IMR-90 (cell line): ENCODE measurements around the gene GSN. TPM values are rescaled to one million over a fixed set of nuclear protein-coding genes. Genes with fewer than 3 reads are reported as not detected.

ENCODE experiments used
- ATAC-seq: fragments of 200-7000 bp; cut with Tn5 transposase; 2 replicates; pipeline ENCODE4 v1.9.1; 2020; ENCODE audit warnings: low read depth, mild to moderate bottlenecking, moderate library complexity
- BruUV-seq: library from RNA; stranded (reverse); fragments of 400-500 nt; replicated peaks from 2 replicates; lab custom pipeline; 2021; lab: Mats Ljungman, UMichigan
- CTCF ChIA-PET: fragments of 300-600 bp; formaldehyde crosslinking; extraction: SDS; loops from one replicate; lab custom pipeline; 2021; ENCODE audit warnings: antibody characterized with exemption; lab: Yijun Ruan, JAX
- POLR2A ChIA-PET: fragments of 300-600 bp; sonication (Branson Sonifier 250); formaldehyde crosslinking; loops from one replicate; lab custom pipeline; 2022; ENCODE audit warnings: antibody characterized with exemption; ENCODE audit not compliant: unreplicated experiment; lab: Charles Lee
- DNase-seq: peaks from one replicate; pipeline ENCODE4 v3.0.0; 2013
- H2AFZ ChIP-seq: replicated peaks from 2 replicates; pipeline ENCODE3; 2013; ENCODE audit warnings: low read length, mild to moderate bottlenecking; ENCODE audit not compliant: poor library complexity
- H2AK5ac ChIP-seq: 2 replicates; pipeline ENCODE4 v1.6.1; 2013; ENCODE audit warnings: low read depth, low read length, inconsistent platforms
- H2AK9ac ChIP-seq: replicated peaks from 2 replicates; pipeline ENCODE3; 2013; ENCODE audit warnings: mild to moderate bottlenecking, low read depth, low read length, moderate library complexity; ENCODE audit not compliant: poor library complexity
- H2BK120ac ChIP-seq: 2 replicates; pipeline ENCODE4 v1.6.1; 2013; ENCODE audit warnings: low read depth, low read length, inconsistent platforms
- H2BK15ac ChIP-seq: 3 replicates; pipeline ENCODE4 v1.6.1; 2013; ENCODE audit warnings: low read depth, low read length, inconsistent platforms
- H2BK20ac ChIP-seq: 2 replicates; pipeline ENCODE4 v1.6.1; 2013; ENCODE audit warnings: low read depth, mild to moderate bottlenecking, inconsistent platforms, low read length, moderate library complexity
- H2BK5ac ChIP-seq: 2 replicates; pipeline ENCODE4 v1.6.1; 2013; ENCODE audit warnings: mild to moderate bottlenecking, low read depth, low read length, inconsistent platforms; ENCODE audit not compliant: poor library complexity, severe bottlenecking
- H3K14ac ChIP-seq: replicated peaks from 2 replicates; pipeline ENCODE4 v1.6.1; 2013; ENCODE audit warnings: low read depth, low read length, inconsistent platforms
- H3K18ac ChIP-seq: 2 replicates; pipeline ENCODE4 v1.6.1; 2013; ENCODE audit warnings: low read depth, low read length, control low read depth
- H3K23ac ChIP-seq: 2 replicates; pipeline ENCODE4 v1.6.1; 2013; ENCODE audit warnings: low read depth, low read length, inconsistent platforms
- H3K27ac ChIP-seq: 2 replicates; pipeline ENCODE4 v1.5.1; 2013; ENCODE audit warnings: mild to moderate bottlenecking, control low read depth, low read length; ENCODE audit not compliant: insufficient read depth
- H3K27me3 ChIP-seq: 2 replicates; pipeline ENCODE4 v1.6.1; 2013; ENCODE audit warnings: low read length; ENCODE audit not compliant: control insufficient read depth, insufficient read depth
- H3K36me3 ChIP-seq: 2 replicates; pipeline ENCODE4 v1.6.1; 2013; ENCODE audit warnings: low read length, mixed read lengths; ENCODE audit not compliant: control insufficient read depth, insufficient read depth
- H3K4ac ChIP-seq: 2 replicates; pipeline ENCODE4 v1.6.1; 2013; ENCODE audit warnings: low read depth, low read length, inconsistent platforms
- H3K4me1 ChIP-seq: 2 replicates; pipeline ENCODE4 v1.6.1; 2013; ENCODE audit warnings: low read length, mixed read lengths; ENCODE audit not compliant: control insufficient read depth, insufficient read depth
- H3K4me2 ChIP-seq: 2 replicates; pipeline ENCODE4 v1.6.1; 2013; ENCODE audit warnings: low read depth, mild to moderate bottlenecking, control low read depth, low read length, moderate library complexity
- H3K4me3 ChIP-seq: 2 replicates; pipeline ENCODE4 v1.5.1; 2013; ENCODE audit warnings: low read depth, mild to moderate bottlenecking, control low read depth, low read length, moderate library complexity; ENCODE audit not compliant: insufficient read depth
- H3K56ac ChIP-seq: 2 replicates; pipeline ENCODE4 v1.6.1; 2013; ENCODE audit warnings: low read length, inconsistent platforms; ENCODE audit not compliant: insufficient read depth; ENCODE audit errors: extremely low read depth
- H3K79me1 ChIP-seq, 2 experiments: 2 replicates each; pipeline ENCODE4 v1.6.1; 2013; ENCODE audit warnings: low read length in 2 of 2, inconsistent platforms in 1 of 2, low read depth in 1 of 2
- H3K9ac ChIP-seq: 2 replicates; pipeline ENCODE4 v1.6.1; 2013; ENCODE audit warnings: low read depth, low read length, control low read depth
- H3K9me1 ChIP-seq: 2 replicates; pipeline ENCODE4 v1.6.1; 2013; ENCODE audit warnings: low read length, inconsistent platforms; ENCODE audit not compliant: insufficient read depth
- H3K9me3 ChIP-seq: 2 replicates; pipeline ENCODE4 v1.6.1; 2013; ENCODE audit warnings: low read length; ENCODE audit not compliant: control insufficient read depth, insufficient read depth
- H4K20me1 ChIP-seq: 2 replicates; pipeline ENCODE4 v1.6.1; 2013; ENCODE audit warnings: low read length, inconsistent platforms; ENCODE audit not compliant: insufficient read depth
- H4K5ac ChIP-seq: 2 replicates; pipeline ENCODE4 v1.6.1; 2013; ENCODE audit warnings: mild to moderate bottlenecking, low read depth, low read length, control low read depth
- H4K8ac ChIP-seq, 2 experiments: 2 replicates each; pipeline ENCODE4 v1.6.1; 2013; ENCODE audit warnings: low read depth in 2 of 2, low read length in 2 of 2, control low read depth in 1 of 2, inconsistent platforms in 1 of 2
- H4K91ac ChIP-seq: 2 replicates; pipeline ENCODE4 v1.6.1; 2013; ENCODE audit warnings: low read depth, low read length, inconsistent platforms; ENCODE audit not compliant: insufficient read depth
- CEBPB ChIP-seq: IDR thresholded peaks from 2 replicates; pipeline ENCODE4 v1.6.1; 2012; ENCODE audit warnings: low read depth, low read length, improper control_type of control experiment
- CHD1 ChIP-seq: IDR thresholded peaks from 2 replicates; pipeline ENCODE4 v1.6.1; 2012; ENCODE audit warnings: low read depth, low read length, improper control_type of control experiment
- MAFK ChIP-seq: IDR thresholded peaks from 2 replicates; pipeline ENCODE4 v1.6.1; 2012; ENCODE audit warnings: low read depth, low read length, improper control_type of control experiment
- NFE2L2 ChIP-seq: fragments of 150-350 bp; IDR thresholded peaks from 2 replicates; pipeline ENCODE4 v1.6.1; 2016; ENCODE audit warnings: low read depth, mild to moderate bottlenecking, low read length
- SMC3 ChIP-seq: fragments of 150-350 bp; IDR thresholded peaks from 2 replicates; pipeline ENCODE4 v1.6.1; 2016; ENCODE audit warnings: low read depth, mild to moderate bottlenecking, antibody characterized with exemption, low read length, moderate library complexity
- WGBS, 2 experiments: methylation state at CpG; one replicate each; pipeline versions ENCODE4 v1.1.5 to v1.1.7; 2013; ENCODE audit warnings: missing lambda C conversion rate in 2 of 2; ENCODE audit not compliant: insufficient read length in 1 of 2; ENCODE audit errors: extremely low coverage in 2 of 2; 5-methylcytosine and 5-hydroxymethylcytosine counted together
- dilution Hi-C: fragments of 300-500 bp; cut with HindIII; formaldehyde crosslinking; loops from one replicate; pipeline ENCODE4 v1.14.3; 2018; ENCODE audit warnings: low sequenced_read_pairs; ENCODE audit not compliant: unreplicated experiment
- in situ Hi-C: fragments of 300-500 bp; cut with MboI; formaldehyde crosslinking; loops from 3 replicates; pipeline ENCODE4 v1.14.3; 2019; ENCODE audit warnings: low sequenced_read_pairs, inconsistent platforms, mixed read lengths
- intact Hi-C: fragments of 100-400 bp; cut with micrococcal nuclease; formaldehyde crosslinking; loops from 2 replicates; pipeline ENCODE4 v1.10.0; 2022
- polyA plus RNA-seq, 3 experiments: library from polyadenylated mRNA; depleted of rRNA; stranded (reverse); fragments of >200 nt; gene quantifications; 2 replicates each; pipeline ENCODE4 v1.2.3, GENCODE V29; 2012; ENCODE audit warnings: low replicate concordance in 1 of 3
- total RNA-seq: library from RNA; depleted of rRNA; stranded (reverse); fragments of >200 nt; gene quantifications from 2 replicates; pipeline ENCODE4 v1.2.3, GENCODE V29; 2012
- TF ChIP-seq, protein P1 (sequence below): fragments of 150-350 bp; IDR thresholded peaks from 2 replicates; pipeline ENCODE4 v1.6.1; 2016; ENCODE audit warnings: low read depth, mild to moderate bottlenecking, low read length, moderate library complexity, borderline replicate concordance

Gene GSN
- total and polyA plus RNA-seq, 2 of the 4 experiments (the other 2 are of a cell fraction) = 495 to 547 TPM

DNA sequence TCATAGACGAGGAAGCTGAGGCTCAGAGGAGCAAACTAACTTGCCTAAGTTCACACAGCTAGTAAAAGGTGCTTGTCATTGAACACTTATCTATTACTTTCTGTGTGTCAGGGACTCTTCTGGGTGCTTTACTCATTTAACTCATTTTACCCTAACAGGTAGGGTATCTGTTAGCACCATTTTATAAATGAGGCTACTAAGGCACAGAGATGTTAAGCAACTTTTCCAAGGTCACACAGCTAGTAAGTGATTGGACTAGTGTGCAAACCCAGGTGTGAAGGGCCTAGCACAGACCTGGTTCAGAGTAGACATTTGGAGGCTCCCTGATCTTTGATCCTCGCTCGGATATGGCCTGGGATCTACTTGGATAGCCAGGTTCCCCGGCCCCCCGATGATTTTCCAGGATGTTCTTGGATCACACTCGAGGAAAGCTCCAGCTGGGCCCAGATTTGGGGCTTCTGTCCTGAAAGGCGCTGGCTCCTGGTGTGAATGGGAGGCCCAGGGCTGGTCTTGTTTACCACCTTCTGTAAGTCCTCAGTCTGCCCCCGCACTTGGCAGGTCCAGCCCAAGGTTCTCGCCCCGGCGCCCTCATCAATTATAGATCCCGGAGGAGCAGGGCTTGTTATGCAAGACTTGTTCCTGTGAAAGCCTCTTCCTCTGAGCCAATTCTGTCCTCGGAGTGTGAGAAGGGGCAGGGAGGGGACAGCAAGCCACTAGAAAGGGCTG lies 37.5 kb downstream of the GSN start (continued):
- TF ChIP-seq, protein P1, sequence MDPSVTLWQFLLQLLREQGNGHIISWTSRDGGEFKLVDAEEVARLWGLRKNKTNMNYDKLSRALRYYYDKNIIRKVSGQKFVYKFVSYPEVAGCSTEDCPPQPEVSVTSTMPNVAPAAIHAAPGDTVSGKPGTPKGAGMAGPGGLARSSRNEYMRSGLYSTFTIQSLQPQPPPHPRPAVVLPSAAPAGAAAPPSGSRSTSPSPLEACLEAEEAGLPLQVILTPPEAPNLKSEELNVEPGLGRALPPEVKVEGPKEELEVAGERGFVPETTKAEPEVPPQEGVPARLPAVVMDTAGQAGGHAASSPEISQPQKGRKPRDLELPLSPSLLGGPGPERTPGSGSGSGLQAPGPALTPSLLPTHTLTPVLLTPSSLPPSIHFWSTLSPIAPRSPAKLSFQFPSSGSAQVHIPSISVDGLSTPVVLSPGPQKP = no peak

DNA sequence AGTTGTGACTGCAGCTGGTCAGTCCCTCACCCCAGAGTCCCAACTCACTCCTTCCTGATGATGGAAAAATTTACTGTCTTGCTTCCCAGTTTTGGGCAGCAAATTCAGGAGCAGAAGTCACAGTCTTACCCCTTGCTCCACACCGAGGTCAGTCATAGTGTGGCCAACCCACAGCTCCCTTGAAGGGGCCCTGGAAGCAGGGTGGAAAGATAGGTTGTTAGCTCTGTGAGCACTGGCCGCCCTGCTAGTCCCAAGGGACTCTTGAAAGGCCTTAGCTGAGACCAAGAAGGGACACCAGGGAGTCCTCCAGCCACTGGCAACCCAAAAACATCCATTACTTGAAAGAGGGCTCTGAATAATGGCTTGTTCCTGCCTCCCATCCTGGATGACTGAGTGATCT lies 40.0 kb downstream of the GSN start:
- peaks cover 0 to 19% of the 10 kb centered on the region in 2 experiments for H3K79me1 ChIP-seq
- H4K5ac ChIP-seq = no peak overlapping the region
- no peaks in the 10 kb centered on the region for H3K9me3 ChIP-seq
- H4K8ac ChIP-seq = no peak overlapping the region
- H3K14ac ChIP-seq = no peak overlapping the region
- no peak overlapping the region for H2BK15ac ChIP-seq
- H2AK9ac ChIP-seq = no peak overlapping the region
- H2AFZ ChIP-seq = no peak overlapping the region
- H3K18ac ChIP-seq = no peak overlapping the region
- no peak overlapping the region for H2BK20ac ChIP-seq
- H3K4ac ChIP-seq = no peak overlapping the region
- H3K56ac ChIP-seq = no peak overlapping the region
- WGBS, 2 experiments = no CpG with 5 or more reads among the region's 2 CpGs
- peaks cover 72% of the 10 kb centered on the region for H3K36me3 ChIP-seq
- H3K9ac ChIP-seq = no peak overlapping the region
- ChIA-PET CTCF (no interaction called here), POLR2A (no interaction called here)
- H2BK5ac ChIP-seq = no peak overlapping the region
- in situ Hi-C loops (no loop called here), dilution Hi-C loops (no loop called here), intact Hi-C loops (no loop called here)
- no peak overlapping the region for H2BK120ac ChIP-seq
- H4K91ac ChIP-seq = no peak overlapping the region
- H3K23ac ChIP-seq = no peak overlapping the region
- H3K4me1 ChIP-seq = no peaks in the 10 kb centered on the region
- H4K20me1 ChIP-seq = no peaks in the 10 kb centered on the region; the same call in 1 of the 2 replicates
- H3K4me2 ChIP-seq = no peak overlapping the region
- no TSS peak for BruUV-seq
- TF ChIP-seq MAFK (no peak), SMC3 (no peak), NFE2L2 (no peak), CEBPB (no peak), CHD1 (no peak)
- no peak for DNase-seq
- H3K9me1 ChIP-seq = no peaks in the 10 kb centered on the region; the same call in 1 of the 2 replicates
- H3K4me3 ChIP-seq = no peak overlapping the region
- ATAC-seq = no peak
- no peak overlapping the region for H2AK5ac ChIP-seq
- H3K27ac ChIP-seq = no peak overlapping the region
- no peaks in the 10 kb centered on the region for H3K27me3 ChIP-seq
